ENCODE results near the gene AGMO.

AGMO gene

GRCh38 chr7:15507708-15508107, 54.1 kb downstream of the AGMO start:
- TF ChIP-seq CTCF (IDR thresholded peaks at IDR 0.05; ENCODE audit: low read length, missing control alignments), result no peak
- no peak for DNase-seq (ENCODE audit: low read depth)
- H3K4me3 ChIP-seq (replicated peaks; ENCODE audit: low read depth, low read length), result no peak overlapping the region

- DNase-seq (ENCODE audit: low read depth), result no peak
- H3K4me3 ChIP-seq (replicated peaks; ENCODE audit: low read depth, low read length), result no peak overlapping the region
- no peak for TF ChIP-seq CTCF (IDR thresholded peaks at IDR 0.05; ENCODE audit: low read length, missing control alignments)
These were observed 54.6 kb downstream of the AGMO start for GRCh38 chr7:15507171-15507570.

GRCh38 chr7:15505761-15506160, 56.1 kb downstream of the AGMO start:
- TF ChIP-seq CTCF (IDR thresholded peaks at IDR 0.05; ENCODE audit: low read length, missing control alignments), result no peak
- no peak for DNase-seq (ENCODE audit: low read depth)
- H3K4me3 ChIP-seq (replicated peaks; ENCODE audit: low read depth, low read length), result no peak overlapping the region

- peak; percentile 27 for DNase-seq (ENCODE audit: low read depth)
- TF ChIP-seq CTCF (IDR thresholded peaks at IDR 0.05; ENCODE audit: low read length, missing control alignments), result no peak
These were observed 57.5 kb downstream of the AGMO start for GRCh38 chr7:15504351-15504750.

GRCh38 chr7:15503603-15504290, 58.1 kb downstream of the AGMO start:
- DNase-seq (ENCODE audit: low read depth), result peak; percentile 34
- no peak overlapping the region for H3K4me3 ChIP-seq (replicated peaks; ENCODE audit: low read depth, low read length)
- peak; percentile 15 for TF ChIP-seq CTCF (IDR thresholded peaks at IDR 0.05; ENCODE audit: low read length, missing control alignments)

More at GRCh38 chr7:15504351-15504750, 57.5 kb downstream of the AGMO start:
- H3K4me3 ChIP-seq (replicated peaks; ENCODE audit: low read depth, low read length), result no peak overlapping the region

GRCh38 chr7:15498465-15498864, 63.4 kb downstream of the AGMO start:
- TF ChIP-seq CTCF (IDR thresholded peaks at IDR 0.05; ENCODE audit: low read length, missing control alignments), result no peak
- no peak for DNase-seq (ENCODE audit: low read depth)
- H3K4me3 ChIP-seq (replicated peaks; ENCODE audit: low read depth, low read length), result no peak overlapping the region

- no peak for TF ChIP-seq CTCF (IDR thresholded peaks at IDR 0.05; ENCODE audit: low read length, missing control alignments)
- no peak overlapping the region for H3K4me3 ChIP-seq (replicated peaks; ENCODE audit: low read depth, low read length)
- no peak for DNase-seq (ENCODE audit: low read depth)
These were observed 66.6 kb downstream of the AGMO start for GRCh38 chr7:15495170-15495569.
